Osteoblast (primary cell): ENCODE data around the gene USP9X. TPM values are rescaled to one million over a fixed set of nuclear protein-coding genes. Genes with fewer than 3 reads are reported as not detected.

Source experiments
- DNase-seq: peaks from one replicate; pipeline ENCODE4 v3.0.0; 2011; ENCODE audit warnings: low spot score, mixed read lengths; ENCODE audit not compliant: insufficient read length; ENCODE audit errors: missing footprints
- H2AFZ ChIP-seq: 2 replicates; pipeline ENCODE4 v1.6.0; 2011; ENCODE audit warnings: mild to moderate bottlenecking, low read length
- H3K27ac ChIP-seq: 2 replicates; pipeline ENCODE4 v1.5.1; 2011; ENCODE audit warnings: mild to moderate bottlenecking, low read depth, low read length, moderate library complexity
- H3K27me3 ChIP-seq: 2 replicates; pipeline ENCODE4 v1.6.0; 2012; ENCODE audit warnings: mild to moderate bottlenecking, control low read depth, inconsistent platforms, low read length, moderate library complexity; ENCODE audit not compliant: insufficient read depth
- H3K36me3 ChIP-seq: 2 replicates; pipeline ENCODE4 v1.5.1; 2011; ENCODE audit warnings: mild to moderate bottlenecking, low read length, control low read depth, moderate library complexity; ENCODE audit not compliant: insufficient read depth
- H3K4me1 ChIP-seq: 2 replicates; pipeline ENCODE4 v1.5.1; 2011; ENCODE audit warnings: mild to moderate bottlenecking, low read length, control low read depth, moderate library complexity; ENCODE audit not compliant: insufficient read depth
- H3K4me2 ChIP-seq: 2 replicates; pipeline ENCODE4 v1.6.0; 2011; ENCODE audit warnings: mild to moderate bottlenecking, low read length; ENCODE audit not compliant: insufficient read depth
- H3K4me3 ChIP-seq: fragments of 200-600 bp; sonication (generic); 3 replicates; pipeline ENCODE4 v1.5.1; 2012; ENCODE audit warnings: mild to moderate bottlenecking, low read length, inconsistent platforms; ENCODE audit not compliant: insufficient read depth
- H3K79me2 ChIP-seq: 2 replicates; pipeline ENCODE4 v1.6.0; 2012; ENCODE audit warnings: mild to moderate bottlenecking, low read length, control low read depth, inconsistent platforms; ENCODE audit not compliant: insufficient read depth
- H3K9me3 ChIP-seq: 2 replicates; pipeline ENCODE4 v1.5.1; 2011; ENCODE audit warnings: low read depth, low read length, control low read depth
- H4K20me1 ChIP-seq: 2 replicates; pipeline ENCODE4 v1.6.0; 2012; ENCODE audit warnings: mild to moderate bottlenecking, low read length, control low read depth; ENCODE audit not compliant: insufficient read depth
- total RNA-seq: library from RNA; depleted of rRNA; stranded (reverse); fragments of >200 nt; gene quantifications from 2 replicates; pipeline ENCODE4 v1.2.3, GENCODE V29; 2012
- TF ChIP-seq, protein P1 (sequence below): IDR thresholded peaks from 2 replicates; pipeline ENCODE4 v1.5.1; 2011; ENCODE audit warnings: mild to moderate bottlenecking, low read depth, low read length, moderate library complexity; ENCODE audit errors: extremely low read depth

USP9X gene
- total RNA-seq, 1 donor, result 170 TPM

DNA sequence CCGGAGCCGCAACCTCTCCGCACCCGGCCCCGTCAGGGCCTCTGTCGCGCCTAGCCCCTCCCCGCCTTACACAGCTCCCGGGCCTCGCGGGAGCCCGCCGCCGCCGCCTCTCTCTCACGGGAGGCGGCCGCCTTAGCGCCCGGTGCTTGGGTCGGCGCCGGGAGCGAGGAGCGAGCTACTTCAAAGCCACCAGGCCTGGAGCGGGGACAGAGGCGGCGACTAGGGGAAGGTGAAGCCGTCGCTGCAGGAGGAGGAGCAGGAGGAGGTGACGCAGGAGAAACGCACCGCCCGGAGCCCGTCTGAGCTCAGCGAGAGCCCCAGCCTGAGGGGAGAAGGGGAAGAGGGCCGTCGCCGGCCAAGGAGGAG is 250 bp downstream of the USP9X start:
- Histone ChIP-seq H3K79me2 (peaks cover 51% of the 10 kb centered on the region), H4K20me1 (peaks cover 45% of the 10 kb centered on the region), H3K36me3 (no peaks in the 10 kb centered on the region), H3K4me2 (peak overlapping the region; percentile 90), H2AFZ (peak overlapping the region; percentile 86), H3K9me3 (no peaks in the 10 kb centered on the region), H3K27me3 (peaks cover 7% of the 10 kb centered on the region), H3K4me1 (peaks cover 20% of the 10 kb centered on the region), H3K27ac (peak overlapping the region; percentile 80), H3K4me3 (peak overlapping the region; percentile 96)
- peak; percentile 90 for DNase-seq
- TF ChIP-seq, protein P1, sequence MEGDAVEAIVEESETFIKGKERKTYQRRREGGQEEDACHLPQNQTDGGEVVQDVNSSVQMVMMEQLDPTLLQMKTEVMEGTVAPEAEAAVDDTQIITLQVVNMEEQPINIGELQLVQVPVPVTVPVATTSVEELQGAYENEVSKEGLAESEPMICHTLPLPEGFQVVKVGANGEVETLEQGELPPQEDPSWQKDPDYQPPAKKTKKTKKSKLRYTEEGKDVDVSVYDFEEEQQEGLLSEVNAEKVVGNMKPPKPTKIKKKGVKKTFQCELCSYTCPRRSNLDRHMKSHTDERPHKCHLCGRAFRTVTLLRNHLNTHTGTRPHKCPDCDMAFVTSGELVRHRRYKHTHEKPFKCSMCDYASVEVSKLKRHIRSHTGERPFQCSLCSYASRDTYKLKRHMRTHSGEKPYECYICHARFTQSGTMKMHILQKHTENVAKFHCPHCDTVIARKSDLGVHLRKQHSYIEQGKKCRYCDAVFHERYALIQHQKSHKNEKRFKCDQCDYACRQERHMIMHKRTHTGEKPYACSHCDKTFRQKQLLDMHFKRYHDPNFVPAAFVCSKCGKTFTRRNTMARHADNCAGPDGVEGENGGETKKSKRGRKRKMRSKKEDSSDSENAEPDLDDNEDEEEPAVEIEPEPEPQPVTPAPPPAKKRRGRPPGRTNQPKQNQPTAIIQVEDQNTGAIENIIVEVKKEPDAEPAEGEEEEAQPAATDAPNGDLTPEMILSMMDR, result no peak

DNA sequence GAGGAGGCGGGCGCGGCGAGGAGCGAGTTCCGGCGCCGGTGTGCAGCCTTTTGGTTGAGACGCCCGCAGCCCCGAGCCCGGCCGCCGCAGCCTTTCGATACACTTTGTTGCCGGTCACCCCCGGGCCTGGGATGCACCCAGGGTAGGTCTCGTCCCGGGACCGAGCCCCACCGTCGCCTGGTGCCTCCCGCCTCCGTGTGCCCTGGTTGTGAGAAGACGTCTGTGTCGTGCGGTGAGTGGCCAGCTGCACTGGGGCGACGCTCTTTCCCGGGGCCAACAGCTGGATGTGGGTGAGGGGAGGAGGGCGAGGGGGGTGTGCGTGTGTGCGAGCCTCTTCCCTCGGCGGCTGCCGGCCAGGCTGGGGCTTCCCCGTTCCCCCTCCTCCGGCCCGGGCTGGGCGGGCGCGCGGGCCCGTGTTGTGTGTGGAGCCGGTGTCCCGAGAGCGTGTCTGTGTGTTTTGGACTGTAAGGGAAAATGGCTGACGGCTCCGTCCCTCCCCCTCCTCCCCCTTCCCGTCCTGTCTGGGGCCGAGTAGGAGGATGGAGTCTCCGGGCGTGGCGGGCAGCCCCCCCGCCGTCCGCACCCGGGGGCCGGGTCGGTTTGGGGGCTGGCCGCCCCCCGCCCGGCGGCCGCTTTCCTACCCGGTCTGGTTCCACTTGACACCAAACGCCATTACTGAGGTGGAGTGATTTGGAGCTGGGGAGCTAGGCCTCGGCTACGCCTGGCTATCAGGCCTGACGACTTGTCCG is 807 bp downstream of the USP9X start:
- no peaks in the 10 kb centered on the region for H3K9me3 ChIP-seq
- peaks cover 5% of the 10 kb centered on the region for H3K27me3 ChIP-seq
- peak overlapping the region; percentile 90 for H3K4me2 ChIP-seq
- H4K20me1 ChIP-seq, result peaks cover 50% of the 10 kb centered on the region
- H3K79me2 ChIP-seq, result peaks cover 56% of the 10 kb centered on the region
- no peaks in the 10 kb centered on the region for H3K36me3 ChIP-seq
- H3K27ac ChIP-seq, result peak overlapping the region; percentile 80
- TF ChIP-seq, protein P1, result no peak
- H3K4me3 ChIP-seq, result peak overlapping the region; percentile 96
- H2AFZ ChIP-seq, result peak overlapping the region; percentile 86
- peaks cover 20% of the 10 kb centered on the region for H3K4me1 ChIP-seq
- DNase-seq, result peak; percentile 94

DNA sequence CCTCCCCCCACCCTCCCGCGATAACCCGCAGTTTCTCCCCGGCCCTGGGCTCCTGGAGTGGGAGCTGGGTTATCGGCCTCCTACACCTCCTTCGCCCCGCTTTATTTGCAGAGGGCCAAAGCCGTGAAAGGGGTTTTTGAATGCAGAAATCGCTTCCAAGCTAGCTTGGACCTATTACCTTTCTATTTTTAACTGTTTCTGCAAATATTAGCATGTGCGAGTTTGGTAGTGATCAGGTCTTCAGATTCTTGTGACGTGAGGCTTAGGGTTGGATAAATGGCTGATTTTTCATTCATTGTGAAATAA is 1.3 kb downstream of the USP9X start:
- Histone ChIP-seq H3K4me2 (peak overlapping the region; percentile 90), H3K4me1 (peaks cover 21% of the 10 kb centered on the region), H4K20me1 (peaks cover 55% of the 10 kb centered on the region), H3K36me3 (no peaks in the 10 kb centered on the region), H3K27ac (peak overlapping the region; percentile 80), H3K9me3 (no peaks in the 10 kb centered on the region), H2AFZ (peak overlapping the region; percentile 86), H3K79me2 (peaks cover 62% of the 10 kb centered on the region), H3K27me3 (no peaks in the 10 kb centered on the region), H3K4me3 (peak overlapping the region; percentile 96)
- DNase-seq, result peak; percentile 84
- TF ChIP-seq, protein P1, result no peak

- H3K4me3 ChIP-seq, result peak overlapping the region; percentile 96
- H2AFZ ChIP-seq, result no peak overlapping the region
- H3K9me3 ChIP-seq, result no peaks in the 10 kb centered on the region
- H3K4me1 ChIP-seq, result peaks cover 26% of the 10 kb centered on the region
- H4K20me1 ChIP-seq, result peaks cover 61% of the 10 kb centered on the region
- H3K4me2 ChIP-seq, result peak overlapping the region; percentile 90
- H3K27me3 ChIP-seq, result peaks cover 4% of the 10 kb centered on the region
- DNase-seq, result no peak
- peaks cover 68% of the 10 kb centered on the region for H3K79me2 ChIP-seq
- H3K27ac ChIP-seq, result peak overlapping the region; percentile 80
- TF ChIP-seq, protein P1, result no peak
- no peaks in the 10 kb centered on the region for H3K36me3 ChIP-seq
Observed at GRCh38 chrX:41087201-41087600, 2.0 kb downstream of the USP9X start.
